ENCODE measurements around the gene MGRN1.

- TF ChIP-seq, protein P1, sequence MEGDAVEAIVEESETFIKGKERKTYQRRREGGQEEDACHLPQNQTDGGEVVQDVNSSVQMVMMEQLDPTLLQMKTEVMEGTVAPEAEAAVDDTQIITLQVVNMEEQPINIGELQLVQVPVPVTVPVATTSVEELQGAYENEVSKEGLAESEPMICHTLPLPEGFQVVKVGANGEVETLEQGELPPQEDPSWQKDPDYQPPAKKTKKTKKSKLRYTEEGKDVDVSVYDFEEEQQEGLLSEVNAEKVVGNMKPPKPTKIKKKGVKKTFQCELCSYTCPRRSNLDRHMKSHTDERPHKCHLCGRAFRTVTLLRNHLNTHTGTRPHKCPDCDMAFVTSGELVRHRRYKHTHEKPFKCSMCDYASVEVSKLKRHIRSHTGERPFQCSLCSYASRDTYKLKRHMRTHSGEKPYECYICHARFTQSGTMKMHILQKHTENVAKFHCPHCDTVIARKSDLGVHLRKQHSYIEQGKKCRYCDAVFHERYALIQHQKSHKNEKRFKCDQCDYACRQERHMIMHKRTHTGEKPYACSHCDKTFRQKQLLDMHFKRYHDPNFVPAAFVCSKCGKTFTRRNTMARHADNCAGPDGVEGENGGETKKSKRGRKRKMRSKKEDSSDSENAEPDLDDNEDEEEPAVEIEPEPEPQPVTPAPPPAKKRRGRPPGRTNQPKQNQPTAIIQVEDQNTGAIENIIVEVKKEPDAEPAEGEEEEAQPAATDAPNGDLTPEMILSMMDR (conservative IDR thresholded peaks at IDR 0.05 in 1 of 2, IDR thresholded peaks at IDR 0.05 in 1 of 2; ENCODE audit: low read depth in 1 of 2, low read length in 2 of 2) = no peak
- no peak for TF ChIP-seq EZH2 (IDR thresholded peaks at IDR 0.05; ENCODE audit: low read length, missing control alignments)
Measured at GRCh38 chr16:4617880-4618279, 6.7 kb upstream of the MGRN1 start.

Data from fibroblast of lung (primary cell).